DMS 273 treated with DMSO at 0.1 percent for 48 hours (cell line): ENCODE data around the gene TMEM132D.
"Not testable (repeated sequence)": the region's sequence is repeated elsewhere in the genome, so short reads cannot be mapped to it uniquely, and the experiment has no call there.

Experiments used
- DNase-seq: peaks from one replicate; lab custom pipeline; 2025; lab: John Stamatoyannopoulos, UW

The TMEM132D gene

GRCh38 chr12:129063600-129063999, 840.2 kb downstream of the TMEM132D start:
- no peak for DNase-seq

- DNase-seq, result no peak
These were observed 850.6 kb downstream of the TMEM132D start for GRCh38 chr12:129053232-129053631.

- no peak for DNase-seq
These were observed 851.5 kb downstream of the TMEM132D start for GRCh38 chr12:129052373-129052772.

GRCh38 chr12:129049917-129050316, 853.9 kb downstream of the TMEM132D start:
- DNase-seq, result no peak

GRCh38 chr12:129043334-129043733, 860.5 kb downstream of the TMEM132D start:
- not testable (repeated sequence) for DNase-seq

GRCh38 chr12:129036135-129036534, 867.7 kb downstream of the TMEM132D start:
- no peak for DNase-seq

GRCh38 chr12:129034558-129035289, 869.1 kb downstream of the TMEM132D start:
- DNase-seq, result no peak

- no peak for DNase-seq
These were observed 875.0 kb downstream of the TMEM132D start for GRCh38 chr12:129028844-129029243.

GRCh38 chr12:129025055-129025454, 878.8 kb downstream of the TMEM132D start:
- no peak for DNase-seq
